LNCaP clone FGC (cell line): ENCODE measurements around the gene CDHR5.

ENCODE experiments used
- DNase-seq: peaks from one replicate; pipeline ENCODE4 v3.0.0-alpha.2; 2011; ENCODE audit warnings: low read depth
- H3K4me3 ChIP-seq: 2 replicates; pipeline ENCODE4 v1.5.1; 2011; ENCODE audit warnings: mild to moderate bottlenecking, low read depth, low read length, control low read depth
- CTCF ChIP-seq: IDR thresholded peaks from 2 replicates; pipeline ENCODE4 v1.5.1; 2012; ENCODE audit warnings: mild to moderate bottlenecking; ENCODE audit not compliant: control insufficient read depth, insufficient read depth; ENCODE audit errors: extremely low read depth

Gene CDHR5

GRCh38 chr11:584287-584686 is 40.5 kb downstream of the CDHR5 start:
- H3K4me3 ChIP-seq = no peak overlapping the region
- DNase-seq = no peak
- no peak for TF ChIP-seq CTCF

DNA sequence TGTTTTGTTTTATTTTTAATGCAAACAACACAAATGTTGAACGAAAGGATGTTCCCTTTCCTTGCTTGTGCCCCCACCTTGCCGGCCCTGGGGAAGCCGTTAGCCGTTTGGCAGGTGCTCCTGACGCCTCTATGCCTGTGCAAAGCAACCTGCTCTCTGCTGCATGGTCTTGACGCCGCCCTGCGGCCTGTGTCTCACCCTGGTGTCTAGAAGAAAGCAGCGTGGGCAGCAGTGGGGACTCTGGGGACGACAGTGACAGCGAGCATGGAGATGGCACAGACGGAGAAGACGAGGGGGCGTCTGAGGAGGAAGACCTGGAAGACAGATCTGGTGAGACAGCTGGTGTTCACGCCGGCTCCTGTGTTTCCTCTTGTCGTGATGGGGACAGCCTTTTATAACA is 43.0 kb downstream of the CDHR5 start:
- DNase-seq = no peak
- H3K4me3 ChIP-seq = no peak overlapping the region
- no peak for TF ChIP-seq CTCF

DNA sequence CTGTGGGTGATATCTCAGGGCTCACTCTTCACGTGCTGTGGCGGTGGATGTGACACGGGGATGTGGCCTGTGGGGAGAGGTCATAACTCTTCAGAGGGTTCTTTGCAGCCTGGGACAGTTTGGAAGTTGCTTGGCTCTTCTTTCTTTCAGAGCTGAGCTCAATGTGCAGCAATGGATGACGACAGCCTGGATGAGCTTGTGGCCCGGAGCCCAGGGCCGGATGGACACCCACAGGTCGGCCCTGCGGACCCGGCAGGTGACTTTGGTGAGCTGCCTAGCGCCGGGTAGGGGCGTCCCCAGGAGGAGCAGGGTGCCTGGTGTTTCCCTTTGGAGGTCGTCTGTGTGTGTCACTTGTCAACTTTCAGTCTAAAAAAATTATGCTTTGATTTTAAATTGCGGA is 43.4 kb downstream of the CDHR5 start:
- DNase-seq = no peak
- H3K4me3 ChIP-seq = no peak overlapping the region
- no peak for TF ChIP-seq CTCF

- H3K4me3 ChIP-seq = no peak overlapping the region
- no peak for DNase-seq
- no peak for TF ChIP-seq CTCF
Measured at GRCh38 chr11:579830-580601, 44.7 kb downstream of the CDHR5 start.

GRCh38 chr11:578276-579035 is 46.3 kb downstream of the CDHR5 start:
- H3K4me3 ChIP-seq = peak overlapping the region; percentile 69
- TF ChIP-seq CTCF = no peak
- no peak for DNase-seq

DNA sequence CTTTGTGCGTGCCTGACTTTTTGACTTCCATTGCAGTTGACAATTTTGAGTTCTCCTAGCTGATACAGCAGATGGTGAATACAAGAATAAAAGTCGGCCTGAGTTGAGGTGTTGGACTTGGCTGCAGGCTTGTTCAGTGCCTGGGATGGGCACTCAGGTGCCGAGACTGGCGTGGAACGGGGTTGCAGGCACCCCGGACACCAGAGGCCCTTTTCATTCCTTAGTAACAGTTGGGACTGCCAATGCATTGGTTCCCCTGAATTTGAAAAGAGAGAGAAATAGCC is 47.2 kb downstream of the CDHR5 start:
- peak overlapping the region; percentile 69 for H3K4me3 ChIP-seq
- no peak for DNase-seq
- no peak for TF ChIP-seq CTCF
